Activated CD4-positive, CD25-positive, alpha-beta regulatory T cell treated with anti-CD3 and anti-CD28 coated beads, Interleukin-2, amount 50 U/mL, for 72 hours (primary cell): ENCODE data around the gene GJC2.

ENCODE experiments used
- DNase-seq: peaks from one replicate; pipeline ENCODE4 v3.0.0; 2021

The GJC2 gene

DNA sequence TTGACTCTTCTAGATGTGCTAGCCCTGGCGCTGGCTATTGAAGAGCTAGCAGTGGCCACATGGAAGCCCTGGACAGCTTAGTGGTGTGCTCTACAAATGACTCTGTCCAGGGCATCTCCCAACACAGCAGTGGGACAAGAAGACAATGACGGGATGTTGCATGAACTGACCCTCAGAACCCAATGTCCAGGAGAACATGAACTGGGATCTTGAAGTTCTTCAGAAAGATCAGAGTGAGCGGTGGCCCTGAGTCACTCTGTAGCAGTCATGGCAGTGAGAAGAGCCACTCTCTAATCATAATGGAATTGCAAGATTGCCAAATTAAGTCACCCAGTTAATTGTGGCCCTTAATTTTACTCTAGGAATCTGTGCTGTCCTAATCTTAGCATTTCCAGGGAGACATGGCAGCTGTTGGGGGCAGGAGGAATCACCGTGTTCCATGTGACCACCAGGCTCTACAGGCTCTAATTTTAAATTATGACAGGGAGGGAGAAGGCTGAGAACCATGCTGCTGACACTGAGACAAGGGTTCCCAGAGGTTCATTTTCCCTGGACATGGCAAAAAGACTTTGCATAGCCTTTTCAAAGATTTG is 47.9 kb downstream of the GJC2 start:
- DNase-seq: peak; percentile 8

DNA sequence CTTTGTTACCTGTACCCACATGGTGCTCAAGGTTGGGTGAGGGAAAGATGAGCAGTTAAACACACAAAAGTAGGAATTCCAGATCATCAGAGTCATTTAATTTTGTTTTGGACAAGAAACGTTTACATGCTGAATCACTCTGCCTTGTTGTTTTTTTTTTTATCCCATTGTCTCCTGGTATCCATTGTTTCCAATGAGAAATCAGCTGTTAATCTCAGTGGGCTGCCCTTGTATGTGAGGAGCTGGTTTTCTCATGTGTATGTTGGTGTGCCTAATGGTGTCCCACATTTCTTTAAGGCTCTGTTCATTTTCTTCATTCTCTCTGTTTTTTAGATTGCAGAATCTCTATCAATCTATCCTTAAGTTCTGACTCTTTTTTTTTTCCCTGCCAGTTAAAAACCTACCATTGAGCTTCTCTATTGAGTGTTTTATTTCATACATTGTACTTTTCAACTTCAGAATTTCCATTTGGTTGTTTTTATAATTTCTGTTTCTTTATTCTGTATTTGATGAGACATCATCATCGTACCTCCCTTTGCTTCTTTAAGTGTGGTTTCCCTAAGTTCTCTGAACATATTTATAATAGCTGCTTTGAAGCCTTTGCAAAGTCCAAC is 49.4 kb downstream of the GJC2 start:
- DNase-seq: no peak

DNA sequence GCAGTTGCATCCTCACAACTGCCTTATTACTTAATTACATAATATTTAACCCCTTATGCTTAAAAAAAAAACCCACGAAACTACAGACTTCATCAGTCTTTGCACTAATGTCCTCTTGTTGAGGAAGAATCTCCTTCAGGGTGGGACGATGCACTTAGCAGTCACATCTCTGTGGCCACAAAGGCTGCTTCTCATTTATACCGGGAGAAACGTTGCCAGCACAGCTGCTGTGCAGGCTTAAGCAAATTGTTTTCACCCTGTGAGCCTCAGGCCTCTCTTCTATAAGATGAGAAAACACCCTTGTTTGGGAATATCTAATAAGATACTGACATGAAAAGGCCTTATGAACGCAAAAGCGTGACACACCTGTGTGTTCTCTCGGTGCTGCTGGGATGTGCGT is 55.2 kb downstream of the GJC2 start:
- DNase-seq: peak; percentile 13

DNA sequence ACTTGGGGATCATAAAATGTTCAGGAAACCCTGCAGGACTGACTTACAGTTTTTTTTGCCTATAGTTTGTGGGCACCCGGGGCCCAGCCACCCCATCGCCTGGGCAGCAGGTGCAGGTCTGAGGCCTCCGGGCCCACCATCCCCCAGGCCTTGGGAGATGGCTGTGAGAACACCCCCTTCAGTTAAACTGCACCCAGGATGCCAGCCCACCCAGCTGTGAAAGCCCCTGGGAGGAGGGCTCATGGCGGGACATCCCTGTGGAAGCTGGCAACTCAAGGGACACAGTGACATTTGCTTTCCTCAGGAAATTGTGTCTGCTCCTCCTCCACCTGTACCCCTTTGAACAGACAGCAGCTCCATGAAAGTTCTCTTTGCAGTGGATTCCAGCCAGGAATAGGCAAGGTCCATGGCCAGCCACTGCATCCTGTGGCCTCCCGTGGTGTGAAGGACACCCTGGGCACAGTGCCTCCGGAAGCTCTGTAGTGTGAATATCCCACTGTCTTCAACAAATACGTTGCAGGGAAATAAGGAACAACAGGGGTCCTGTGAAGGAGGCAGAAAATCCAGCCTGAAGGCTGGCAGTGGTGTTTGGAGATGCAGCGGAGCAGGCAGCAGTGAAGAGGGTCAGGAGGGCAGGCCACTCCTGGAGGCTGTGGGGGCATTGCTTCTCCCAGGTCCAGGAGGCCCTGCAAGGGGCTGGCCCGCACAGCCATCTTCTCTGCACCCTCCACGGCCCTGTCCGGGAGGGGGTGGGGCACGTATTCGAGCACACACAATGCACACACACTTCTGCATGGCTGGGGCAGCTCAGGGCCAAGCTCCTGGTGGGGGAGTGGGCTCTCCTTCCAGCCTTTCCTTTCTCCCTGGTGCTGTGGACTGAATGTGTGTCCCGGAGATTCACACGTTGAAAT is 56.1 kb downstream of the GJC2 start:
- DNase-seq: peak; percentile 14

DNA sequence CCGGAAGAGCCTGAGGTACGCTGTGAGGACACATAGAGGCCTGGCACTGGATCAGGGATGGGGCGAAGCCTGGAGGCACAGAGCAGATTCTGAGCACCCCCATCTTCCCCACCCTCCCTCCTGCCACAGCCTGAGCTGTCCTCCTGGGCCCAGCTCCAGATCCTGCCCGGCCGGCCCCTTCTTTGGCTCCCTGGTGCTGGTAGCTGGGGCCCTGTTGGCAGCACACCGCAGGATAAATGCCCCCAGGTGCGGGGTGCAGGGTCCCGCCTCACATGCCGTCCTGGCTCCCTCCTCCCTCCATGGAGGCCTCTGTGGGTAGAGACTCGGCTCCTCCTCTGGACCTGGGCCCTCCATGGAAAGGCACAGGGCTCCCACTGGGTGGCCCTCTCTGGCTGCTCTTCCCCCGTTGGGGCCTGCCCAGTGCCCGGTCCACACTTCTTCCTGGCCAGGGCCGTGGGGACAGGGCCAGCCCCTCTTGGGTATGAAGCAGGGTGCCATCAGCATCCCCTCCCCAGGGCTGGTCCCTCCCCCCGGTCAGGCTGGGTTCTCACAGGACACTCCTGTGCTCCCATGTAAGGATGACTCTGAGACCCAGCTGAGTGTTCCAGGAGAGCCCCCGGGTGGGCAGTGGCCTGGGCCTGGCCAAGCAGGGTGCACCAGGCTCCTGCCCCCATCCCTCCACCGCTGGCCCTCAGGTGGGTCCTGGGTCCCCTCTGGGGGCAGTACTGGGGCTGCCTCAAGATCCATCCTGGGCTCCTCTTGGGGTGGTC is 57.0 kb downstream of the GJC2 start:
- peak; percentile 27 for DNase-seq

DNA sequence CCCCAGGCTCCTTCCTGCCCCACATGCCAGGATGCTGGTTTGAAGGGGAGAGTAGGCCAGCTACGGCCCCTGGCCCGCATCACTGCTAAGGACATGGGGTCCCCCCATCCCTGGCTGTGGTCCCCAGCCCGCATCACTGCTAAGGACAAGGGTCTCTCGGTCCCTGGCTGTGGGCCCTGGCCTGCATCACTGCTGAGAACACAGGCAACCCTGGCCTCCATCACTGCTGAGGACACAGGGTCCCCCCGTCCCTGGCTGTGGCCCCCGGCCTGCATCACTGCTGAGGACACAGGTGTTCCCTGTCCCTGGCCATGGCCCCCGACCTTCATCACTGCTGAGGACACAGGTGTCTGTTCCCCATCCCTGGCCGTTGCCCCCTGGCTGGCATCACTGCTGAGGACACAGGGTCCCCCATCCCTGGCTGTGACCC is 57.7 kb downstream of the GJC2 start:
- DNase-seq: no peak

DNA sequence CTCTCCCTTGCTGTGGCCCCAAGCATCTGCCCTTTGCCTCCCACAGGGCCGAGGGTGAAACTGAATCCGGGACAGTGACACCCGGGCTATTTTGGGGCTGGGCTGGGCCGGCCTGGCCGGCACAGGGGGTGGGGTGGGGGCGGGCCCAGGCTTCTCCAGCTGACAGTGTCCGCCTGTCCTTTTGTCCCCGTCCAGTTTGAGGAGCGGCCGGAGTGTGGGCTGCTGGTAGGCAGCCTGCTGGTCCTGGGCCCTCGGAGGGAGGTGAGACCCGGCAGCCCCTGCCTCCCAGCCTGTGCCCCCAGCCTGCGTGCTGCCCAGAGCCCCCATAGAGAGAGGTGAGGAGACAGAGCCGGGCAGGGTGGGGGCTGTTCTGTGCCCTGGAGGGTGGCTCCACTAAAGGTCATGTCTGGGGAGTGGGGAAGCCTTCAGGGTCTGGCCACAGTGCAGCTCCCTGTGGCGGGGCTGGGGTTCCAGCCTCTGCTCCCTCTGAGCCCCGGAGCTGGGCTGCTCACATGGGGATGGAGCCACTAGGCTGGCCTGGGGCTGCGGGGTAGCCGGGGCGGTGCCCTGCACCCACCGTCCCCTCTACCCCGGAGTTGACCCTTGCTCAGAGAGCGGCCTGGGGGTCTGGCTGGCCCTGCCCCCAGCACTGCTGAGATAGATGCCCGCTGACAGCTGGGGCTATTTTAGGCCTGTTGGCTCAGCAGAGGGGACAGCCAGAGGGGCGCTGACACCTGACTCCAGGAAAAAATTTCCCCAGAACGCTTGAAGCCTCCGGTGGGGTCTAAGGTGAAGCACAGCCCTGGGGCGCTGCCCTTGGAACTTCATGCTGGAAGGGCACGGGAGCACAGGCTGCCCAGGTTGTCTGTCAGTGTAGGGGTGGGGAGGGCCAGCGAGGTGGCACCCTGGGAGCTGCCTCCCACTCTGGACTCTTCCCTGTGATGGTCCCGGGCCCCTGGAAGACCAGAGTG is 58.4 kb downstream of the GJC2 start, which contains the start of gene OBSCN:
OBSCN (plus strand) TSS at position 194 of the 971 bp plus-strand sequence. CDS start 3,740 bp downstream, outside the sequence.
- DNase-seq: no peak

DNA sequence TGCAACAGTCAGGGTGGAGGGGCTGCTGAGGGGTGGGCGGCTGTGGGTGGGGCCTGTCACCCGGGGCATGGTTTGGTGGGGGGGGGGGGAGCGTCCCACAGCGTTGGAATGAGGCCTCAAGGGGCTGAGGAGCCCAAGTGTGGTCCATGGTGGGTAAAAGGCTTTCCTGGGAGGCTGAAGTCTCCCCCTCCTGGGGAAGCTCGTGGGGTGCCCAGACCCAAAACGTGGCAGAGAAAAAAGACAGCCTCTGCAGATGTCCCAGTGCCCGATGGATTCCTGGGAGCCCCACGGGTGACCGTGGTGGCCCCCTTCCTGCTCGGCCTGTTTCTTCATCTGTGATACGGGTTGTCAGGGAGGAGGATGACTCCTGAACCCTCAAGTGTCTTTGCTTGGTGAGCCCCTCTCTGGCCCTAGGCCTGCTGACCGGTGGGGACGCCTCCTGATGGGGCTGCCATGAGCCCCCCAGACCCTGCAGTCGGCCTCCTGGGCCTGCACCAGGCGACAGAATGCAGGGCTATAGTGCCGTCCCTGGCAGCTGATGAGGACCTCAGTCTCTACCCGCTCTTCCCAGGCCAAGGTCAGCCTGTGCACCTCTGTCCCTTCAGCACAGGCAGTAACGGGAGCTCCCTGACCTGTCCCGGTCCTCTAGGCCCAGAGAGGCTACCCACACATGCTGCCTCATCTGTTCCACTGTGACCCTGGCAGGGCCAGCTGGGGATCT is 59.3 kb downstream of the GJC2 start:
- no peak for DNase-seq
